HCT116 (cell line): ENCODE measurements around the gene PIK3R6.

Source experiments
- CTCF ChIP-seq, 3 experiments: fragments of 200-600 bp in 1 of 3; sonication (generic) in 1 of 3; IDR thresholded peaks in 2 of 3; conservative IDR thresholded peaks in 1 of 3; 2 replicates each; pipeline ENCODE4 v1.5.1; 2012 to 2017; ENCODE audit warnings: low read depth in 2 of 3, low read length in 2 of 3, antibody characterized with exemption in 1 of 3, borderline replicate concordance in 1 of 3, control low read depth in 1 of 3, mild to moderate bottlenecking in 1 of 3, mixed read lengths in 1 of 3, mixed run types in 1 of 3, moderate library complexity in 1 of 3; ENCODE audit not compliant: insufficient read depth in 1 of 3
- POLR2AphosphoS5 ChIP-seq: IDR thresholded peaks from 2 replicates; pipeline ENCODE4 v1.6.1; 2011; ENCODE audit warnings: mild to moderate bottlenecking, low read depth, low read length, moderate library complexity
- RAD21 ChIP-seq: IDR thresholded peaks from 2 replicates; pipeline ENCODE4 v1.6.1; 2012; ENCODE audit warnings: low read depth, mild to moderate bottlenecking

GRCh38 chr17:8844229-8845218 is 22.9 kb downstream of the PIK3R6 start:
- TF ChIP-seq POLR2AphosphoS5, result no peak
- no peak for TF ChIP-seq RAD21
- TF ChIP-seq CTCF (IDR thresholded peaks at IDR 0.05 in 2 of 3, conservative IDR thresholded peaks at IDR 0.05 in 1 of 3; ENCODE audit: borderline replicate concordance in 1 of 3, insufficient read depth in 1 of 3, low read depth in 2 of 3, low read length in 2 of 3), result no peak
